ENCODE measurements around the gene NLGN1. TPM values are rescaled to one million over a fixed set of nuclear protein-coding genes. Genes with fewer than 3 reads are reported as not detected.

NLGN1 gene
- total and polyA plus RNA-seq, 2 of the 13 experiments (the other 11 are each of a cell fraction or from before 2014, with no cell fraction given), result not detected

DNA sequence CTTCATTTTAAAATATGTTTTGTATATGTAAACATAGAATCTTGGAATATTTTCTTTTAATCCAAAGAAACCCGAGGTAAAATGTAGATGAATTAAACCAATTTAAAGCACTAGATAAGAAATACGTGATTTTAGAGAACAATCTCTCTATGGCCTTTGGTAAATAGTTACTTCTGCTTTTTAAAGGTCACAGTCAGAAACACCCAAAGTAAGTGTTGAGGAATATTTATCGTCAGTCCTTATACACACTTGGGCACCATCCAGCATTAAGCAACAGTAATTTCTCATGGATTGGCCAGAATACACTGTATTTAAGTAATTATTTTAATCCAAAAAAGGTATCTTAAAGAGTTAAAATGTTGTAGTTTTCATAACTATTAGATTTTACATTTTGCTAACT is 713.2 kb downstream of the NLGN1 start:
- FAIRE-seq (no peak), ATAC-seq (no peak), DNase-seq (ENCODE audit: low spot score) (no peak)
- H3K27ac ChIP-seq (ENCODE audit: extremely low read length, insufficient read depth, low read length), result no peak overlapping the region
- no peaks in the 10 kb centered on the region for H3K36me3 ChIP-seq (replicated peaks in 1 of 2; ENCODE audit: control insufficient read depth in 1 of 2, insufficient read depth in 2 of 2, low read length in 2 of 2)
- intact Hi-C loops (cut with micrococcal nuclease; ENCODE audit: unreplicated experiment) (no loop called here), in situ Hi-C loops (cut with HindIII; ENCODE audit: extremely low pct_ligation_motif_present, low pct_unique_long_range_greater_than_20kb) (no loop called here)
- WGBS (ENCODE audit: low lambda C conversion rate), result 2% methylated on average over 3 of the region's 3 CpGs
- TF ChIP-seq GTF3A (CRISPR knock-in tag; conservative IDR thresholded peaks at IDR 0.05) (no peak), NR2F1 (CRISPR knock-in tag; IDR thresholded peaks at IDR 0.05) (no peak), ZNF331 (CRISPR knock-in tag; IDR thresholded peaks at IDR 0.05) (no peak), ZNF552 (CRISPR knock-in tag; IDR thresholded peaks at IDR 0.05; ENCODE audit: borderline replicate concordance) (no peak), TCF7L2 (IDR thresholded peaks at IDR 0.05; ENCODE audit: low read depth, low read length) (no peak), NCOA5 (CRISPR knock-in tag; IDR thresholded peaks at IDR 0.05) (no peak), STAT5B (CRISPR knock-in tag; IDR thresholded peaks at IDR 0.05) (no peak), ZNF615 (CRISPR knock-in tag; IDR thresholded peaks at IDR 0.05; ENCODE audit: borderline replicate concordance) (no peak), SIN3B (IDR thresholded peaks at IDR 0.05; ENCODE audit: low read length) (no peak), SMAD3 (CRISPR knock-in tag; IDR thresholded peaks at IDR 0.05) (no peak)
- TF ChIP-seq, protein P1, sequence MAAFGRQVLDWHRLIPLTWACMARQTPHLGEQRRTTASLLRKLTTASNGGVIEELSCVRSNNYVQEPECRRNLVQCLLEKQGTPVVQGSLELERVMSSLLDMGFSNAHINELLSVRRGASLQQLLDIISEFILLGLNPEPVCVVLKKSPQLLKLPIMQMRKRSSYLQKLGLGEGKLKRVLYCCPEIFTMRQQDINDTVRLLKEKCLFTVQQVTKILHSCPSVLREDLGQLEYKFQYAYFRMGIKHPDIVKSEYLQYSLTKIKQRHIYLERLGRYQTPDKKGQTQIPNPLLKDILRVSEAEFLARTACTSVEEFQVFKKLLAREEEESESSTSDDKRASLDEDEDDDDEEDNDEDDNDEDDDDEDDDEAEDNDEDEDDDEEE (CRISPR knock-in tag; IDR thresholded peaks at IDR 0.05), result no peak
- TF ChIP-seq, protein P2, sequence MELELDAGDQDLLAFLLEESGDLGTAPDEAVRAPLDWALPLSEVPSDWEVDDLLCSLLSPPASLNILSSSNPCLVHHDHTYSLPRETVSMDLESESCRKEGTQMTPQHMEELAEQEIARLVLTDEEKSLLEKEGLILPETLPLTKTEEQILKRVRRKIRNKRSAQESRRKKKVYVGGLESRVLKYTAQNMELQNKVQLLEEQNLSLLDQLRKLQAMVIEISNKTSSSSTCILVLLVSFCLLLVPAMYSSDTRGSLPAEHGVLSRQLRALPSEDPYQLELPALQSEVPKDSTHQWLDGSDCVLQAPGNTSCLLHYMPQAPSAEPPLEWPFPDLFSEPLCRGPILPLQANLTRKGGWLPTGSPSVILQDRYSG (CRISPR knock-in tag; IDR thresholded peaks at IDR 0.05), result no peak
- no peak overlapping the region for H2AFZ ChIP-seq (ENCODE audit: low read length)
- H3K9ac ChIP-seq (ENCODE audit: insufficient read depth, low read depth, low read length), result no peak overlapping the region
- BruUV-seq (replicated peaks), result no TSS peak
- H3K27me3 ChIP-seq (ENCODE audit: control insufficient read depth in 1 of 2, insufficient read depth in 2 of 2, low read length in 2 of 2), result no peaks in the 10 kb centered on the region
- CTCF ChIA-PET (ENCODE audit: low intra/inter-chr PET ratio, low total read pairs), result no interaction called here
- no peak overlapping the region for H3K4me3 ChIP-seq (replicated peaks in 1 of 3; ENCODE audit: insufficient read depth in 1 of 3, low read depth in 2 of 3, low read length in 3 of 3)
- no peak overlapping the region for H3K4me2 ChIP-seq (ENCODE audit: low read depth, low read length)
- H3K4me1 ChIP-seq (ENCODE audit: insufficient read depth, low read length), result no peaks in the 10 kb centered on the region
- no peaks in the 10 kb centered on the region for H4K20me1 ChIP-seq (ENCODE audit: insufficient read depth, low read length)
- no peaks in the 10 kb centered on the region for H3K79me2 ChIP-seq (ENCODE audit: insufficient read depth, low read length)
- no peaks in the 10 kb centered on the region for H3K9me3 ChIP-seq (ENCODE audit: low read length)
- POLR2A ChIA-PET, result no interaction called here
